Ovary (tissue), 9 donors: Measurements from ENCODE around the gene NUDT7. TPM values are rescaled to one million over a fixed set of nuclear protein-coding genes. Genes with fewer than 3 reads are reported as not detected.

Experiments
- DNase-seq, 5 donors: peaks; one replicate each; pipeline ENCODE4 v3.0.0-alpha.2; 2019 to 2020
- H3K27ac ChIP-seq, 2 donors: fragments of 200-600 bp; one replicate each; pipeline versions ENCODE4 v1.5.1 to v1.8.0; 2019 to 2022
- H3K27me3 ChIP-seq: fragments of 200-600 bp; one replicate; pipeline ENCODE4 v1.8.0; 2022
- H3K36me3 ChIP-seq: fragments of 200-600 bp; sonication (generic); one replicate; pipeline ENCODE4 v1.5.1; 2019
- H3K4me1 ChIP-seq: one replicate; pipeline ENCODE4 v1.8.1; 2013; ENCODE audit warnings: mild to moderate bottlenecking, moderate library complexity; ENCODE audit not compliant: insufficient read depth
- H3K4me3 ChIP-seq: fragments of 200-600 bp; sonication (generic); one replicate; pipeline ENCODE4 v1.5.1; 2017
- H3K9me3 ChIP-seq, 2 donors: fragments of 200-600 bp in 1 of 2; sonication (generic) in 1 of 2; one replicate each; pipeline versions ENCODE4 v1.5.1 to v1.8.1; 2013 to 2019; ENCODE audit warnings: mild to moderate bottlenecking in 1 of 2, moderate library complexity in 1 of 2
- EP300 ChIP-seq: sonication (generic); formaldehyde crosslinking; IDR thresholded peaks from one replicate; pipeline ENCODE4 v1.6.1; 2017; ENCODE audit warnings: antibody characterized with exemption
- POLR2A ChIP-seq: fragments of 450-650 bp; IDR thresholded peaks from one replicate; pipeline ENCODE4 v1.6.1; 2017; ENCODE audit warnings: antibody characterized with exemption, mild to moderate bottlenecking, moderate library complexity
- WGBS, 3 donors: extraction: QIAGEN DNeasy Blood & Tissue Kit in 1 of 3; methylation state at CpG; one replicate each; pipeline versions ENCODE4 v1.1.5 to v1.1.7; 2013 to 2017; 5-methylcytosine and 5-hydroxymethylcytosine counted together
- intact Hi-C, 4 donors: fragments of 100-400 bp; cut with DNase I; formaldehyde crosslinking; loops; one replicate each; pipeline versions ENCODE4 v1.11.0 to v1.15.1; 2022 to 2023
- polyA plus RNA-seq, 2 donors: library from polyadenylated mRNA; stranded (reverse); fragments of 200-250 nt in 1 of 2; fragments of 350-450 nt in 1 of 2; fragmentation: Illumina TruSeq in 1 of 2; extraction: RNeasy Lipid Tissue Mini Kit (QIAGEN cat#74804) in 1 of 2; gene quantifications; one replicate each; pipeline ENCODE4 v1.2.3, GENCODE V29; 2013 to 2014
- total RNA-seq, 7 donors: library from RNA; depleted of rRNA in 2 of 7; stranded (reverse); fragments of >200 nt in 2 of 7; fragmentation: NEBNext Ultra II Directional in 3 of 7; extraction: Animal tissue kit (Norgen Biotek cat#: 25700) in 3 of 7; gene quantifications; one replicate each; pipeline versions ENCODE4 v1.1.0 to v1.2.4, GENCODE V29; 2016 to 2023
- TF ChIP-seq, protein P1 (sequence below), 3 donors: fragments of 450-650 bp in 2 of 3; fragments of 200-600 bp in 1 of 3; IDR thresholded peaks; one replicate each; pipeline versions ENCODE4 v1.5.1 to v1.8.0; 2016 to 2022; ENCODE audit warnings: antibody characterized with exemption in 3 of 3, mild to moderate bottlenecking in 1 of 3
- donor health status: DM: no; HTN: no; CAD: no; lungs with moderate emphysema.
- donor health status: DM: no; HTN: no; CAD: no.
- donor health status: Bipolar disorder and iron deficiency.
- donor health status: DM: yes; HTN: yes; CAD: no.
- donor health status: DM: no; HTN: no; CAD: no.
- donor health status: DM: yes; HTN: yes; CAD: no.

Gene NUDT7
- total and polyA plus RNA-seq, 9 donors: 4.9 to 12.3 (median 5.8) TPM

DNA sequence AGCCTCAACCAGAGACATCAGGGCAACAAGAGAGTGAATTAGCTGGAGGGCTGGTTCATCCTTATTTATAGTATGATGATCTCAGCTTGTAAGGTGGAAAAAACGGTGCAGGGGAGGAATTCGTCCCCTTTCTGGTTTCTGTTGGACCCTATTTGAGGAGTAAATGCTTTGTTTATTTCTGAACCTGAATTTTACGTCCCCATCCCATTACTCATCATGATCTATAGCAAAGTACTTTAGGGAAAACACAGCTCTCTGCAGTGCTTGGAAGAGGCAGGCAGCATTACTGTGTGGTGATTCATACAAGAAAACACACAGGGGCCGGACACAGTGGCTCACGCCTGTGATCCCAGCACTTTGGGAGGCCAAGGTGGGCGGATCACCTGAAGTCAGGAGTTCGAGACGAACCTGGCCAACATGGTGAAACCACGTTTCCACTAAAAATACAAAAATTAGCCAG lies 58.1 kb downstream of the NUDT7 start:
- no peak overlapping the region for H3K4me3 ChIP-seq
- no peaks in the 10 kb centered on the region for H3K4me1 ChIP-seq
- H3K36me3 ChIP-seq: no peaks in the 10 kb centered on the region
- no peaks in the 10 kb centered on the region for H3K9me3 ChIP-seq
- 27 to 34% (median 34%) methylated on average over 9 of the region's 9 CpGs for WGBS, 3 donors
- DNase-seq: no peak
- TF ChIP-seq, protein P1, sequence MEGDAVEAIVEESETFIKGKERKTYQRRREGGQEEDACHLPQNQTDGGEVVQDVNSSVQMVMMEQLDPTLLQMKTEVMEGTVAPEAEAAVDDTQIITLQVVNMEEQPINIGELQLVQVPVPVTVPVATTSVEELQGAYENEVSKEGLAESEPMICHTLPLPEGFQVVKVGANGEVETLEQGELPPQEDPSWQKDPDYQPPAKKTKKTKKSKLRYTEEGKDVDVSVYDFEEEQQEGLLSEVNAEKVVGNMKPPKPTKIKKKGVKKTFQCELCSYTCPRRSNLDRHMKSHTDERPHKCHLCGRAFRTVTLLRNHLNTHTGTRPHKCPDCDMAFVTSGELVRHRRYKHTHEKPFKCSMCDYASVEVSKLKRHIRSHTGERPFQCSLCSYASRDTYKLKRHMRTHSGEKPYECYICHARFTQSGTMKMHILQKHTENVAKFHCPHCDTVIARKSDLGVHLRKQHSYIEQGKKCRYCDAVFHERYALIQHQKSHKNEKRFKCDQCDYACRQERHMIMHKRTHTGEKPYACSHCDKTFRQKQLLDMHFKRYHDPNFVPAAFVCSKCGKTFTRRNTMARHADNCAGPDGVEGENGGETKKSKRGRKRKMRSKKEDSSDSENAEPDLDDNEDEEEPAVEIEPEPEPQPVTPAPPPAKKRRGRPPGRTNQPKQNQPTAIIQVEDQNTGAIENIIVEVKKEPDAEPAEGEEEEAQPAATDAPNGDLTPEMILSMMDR (IDR thresholded peaks at IDR 0.05): no peak
- TF ChIP-seq EP300 (no peak), POLR2A (no peak)
- no peak overlapping the region for H3K27ac ChIP-seq
- intact Hi-C loops: loop anchor here in 1 of 4 donors (10.0 kb wide), 1 partner anchor 64 kb away; no protein-coding TSS in a partner anchor
- H3K27me3 ChIP-seq: no peaks in the 10 kb centered on the region

DNA sequence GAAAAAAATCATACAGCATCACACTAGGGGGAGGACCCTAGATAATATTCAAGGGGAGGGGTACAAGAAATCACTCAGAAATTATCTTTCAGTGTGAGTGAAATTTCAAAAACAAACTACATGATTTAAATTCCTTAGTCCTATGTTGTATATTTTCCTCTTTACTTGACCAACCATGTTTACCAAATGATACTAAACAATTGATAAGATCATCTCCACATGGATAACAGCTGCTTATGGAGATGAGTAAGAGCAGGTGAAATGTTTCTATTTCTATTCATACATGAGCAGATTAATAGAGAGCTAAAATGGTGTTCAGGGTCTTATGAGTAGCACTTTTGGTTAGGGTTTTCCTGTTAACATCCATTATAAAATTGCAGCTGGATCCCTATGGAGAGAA lies 58.8 kb downstream of the NUDT7 start:
- H3K4me1 ChIP-seq: no peaks in the 10 kb centered on the region
- H3K27me3 ChIP-seq: no peaks in the 10 kb centered on the region
- H3K36me3 ChIP-seq: no peaks in the 10 kb centered on the region
- intact Hi-C loops: loop anchor here in 1 of 4 donors (10.0 kb wide), 1 partner anchor 64 kb away; no protein-coding TSS in a partner anchor
- H3K4me3 ChIP-seq: no peak overlapping the region
- TF ChIP-seq, protein P1 (IDR thresholded peaks at IDR 0.05): no peak
- TF ChIP-seq POLR2A (no peak), EP300 (no peak)
- no peak overlapping the region for H3K27ac ChIP-seq
- H3K9me3 ChIP-seq: no peaks in the 10 kb centered on the region
- DNase-seq: no peak

DNA sequence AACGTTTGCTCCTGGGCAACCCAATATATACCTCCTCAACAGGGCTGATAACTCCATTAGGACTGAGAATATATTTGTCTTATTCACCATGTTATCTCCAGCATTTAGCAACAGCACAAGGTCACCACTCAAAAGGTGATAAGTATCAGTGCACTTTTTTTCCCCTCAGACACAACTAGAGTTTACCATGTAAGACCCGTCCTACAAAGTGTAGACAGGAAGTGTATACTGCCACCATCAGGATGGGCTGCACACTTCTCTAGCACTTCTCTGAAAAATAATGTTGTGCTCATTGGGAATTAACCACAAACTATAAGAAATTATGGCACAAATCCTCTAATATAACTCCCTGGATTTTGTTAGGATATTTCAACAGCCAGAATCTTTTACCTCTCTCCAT lies 60.4 kb downstream of the NUDT7 start:
- Histone ChIP-seq H3K36me3 (no peaks in the 10 kb centered on the region), H3K9me3 (no peaks in the 10 kb centered on the region), H3K4me1 (no peaks in the 10 kb centered on the region), H3K27me3 (no peaks in the 10 kb centered on the region), H3K27ac (no peak overlapping the region), H3K4me3 (no peak overlapping the region)
- intact Hi-C loops: loop anchor here in 1 of 4 donors (10.0 kb wide), 1 partner anchor 62 kb away; no protein-coding TSS in a partner anchor
- WGBS, 3 donors: 31 to 40% (median 39%) methylated on average over 2 of the region's 2 CpGs
- TF ChIP-seq EP300: no peak
- no peak for TF ChIP-seq POLR2A
- TF ChIP-seq, protein P1 (IDR thresholded peaks at IDR 0.05): no peak
- no peak for DNase-seq

DNA sequence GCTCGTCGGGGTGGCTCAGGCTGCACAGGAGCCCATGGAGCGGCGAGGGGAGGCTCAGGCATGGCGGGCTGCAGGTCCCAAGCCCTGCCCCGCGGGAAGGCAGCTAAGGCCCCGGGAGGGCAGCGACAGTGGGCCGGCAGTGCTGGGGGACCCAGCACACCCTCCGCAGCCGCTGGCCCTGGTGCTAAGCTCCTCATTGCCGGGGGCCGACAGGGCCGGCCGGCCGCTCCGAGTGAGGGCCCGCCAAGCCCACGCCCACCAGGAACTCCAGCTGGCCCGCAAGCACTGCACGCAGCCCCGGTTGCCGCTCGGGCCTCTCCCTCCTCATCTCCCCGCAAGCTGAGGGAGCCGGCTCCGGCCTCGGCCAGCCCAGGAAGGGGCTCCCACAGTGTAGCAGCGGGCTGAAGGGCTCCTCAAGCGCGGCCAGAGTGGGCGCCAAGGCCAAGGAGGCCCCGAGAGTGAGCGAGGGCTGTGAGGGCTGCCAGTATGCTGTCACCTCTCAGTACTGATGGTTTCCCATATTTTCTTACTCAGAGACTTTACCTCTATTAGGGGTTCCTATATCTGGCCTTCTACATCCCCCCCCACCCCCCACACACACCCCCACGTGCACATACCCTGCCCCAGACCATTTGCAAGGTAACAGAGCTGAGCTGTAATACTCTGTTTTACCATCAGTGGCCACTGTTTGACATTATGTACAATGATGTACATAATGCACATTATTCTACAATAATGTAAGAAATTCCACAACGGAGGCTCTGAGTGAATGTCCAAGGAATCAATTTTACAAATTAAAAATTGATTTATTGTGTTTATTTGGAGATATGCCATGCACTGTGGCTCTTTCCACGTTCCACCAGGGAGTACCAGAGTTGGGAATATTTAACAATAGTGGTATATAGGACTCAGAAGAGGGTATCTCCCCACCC lies 62.4 kb downstream of the NUDT7 start:
- DNase-seq: no peak
- TF ChIP-seq EP300: no peak
- TF ChIP-seq, protein P1 (IDR thresholded peaks at IDR 0.05): no peak
- TF ChIP-seq POLR2A: no peak
- Histone ChIP-seq H3K27ac (no peak overlapping the region), H3K9me3 (no peaks in the 10 kb centered on the region), H3K4me3 (no peak overlapping the region), H3K27me3 (no peaks in the 10 kb centered on the region), H3K36me3 (no peaks in the 10 kb centered on the region), H3K4me1 (peaks cover 2% of the 10 kb centered on the region)
- 81 to 89% (median 88%) methylated on average over 13 to 38 of the region's 38 CpGs for WGBS, 3 donors
- intact Hi-C loops: loop anchor here in 1 of 4 donors (10.0 kb wide), 1 partner anchor 60 kb away; no protein-coding TSS in a partner anchor
